ENCODE measurements around the gene COX6A2. TPM values are rescaled to one million over a fixed set of nuclear protein-coding genes. Genes with fewer than 3 reads are reported as not detected.

The COX6A2 gene
- total RNA-seq, 2 experiments from 2014 or later: not detected

GRCh38 chr16:31471875-31472708, 43.9 kb upstream of the COX6A2 start, which contains the start of gene TGFB1I1:
TGFB1I1 (plus strand) TSS chr16:31472152; CDS start chr16:31472189, 37 bp downstream.
- no peak for TF ChIP-seq EZH2phosphoT487 (IDR thresholded peaks at IDR 0.05; ENCODE audit: borderline replicate concordance, low read depth, low read length)
- TF ChIP-seq CTCF (conservative IDR thresholded peaks at IDR 0.05; ENCODE audit: low read length): no peak
- H3K4me3 ChIP-seq (ENCODE audit: low read depth, low read length, poor library complexity, severe bottlenecking): no peak within 1 kb of the TSS
- H3K27ac ChIP-seq (ENCODE audit: low read depth, low read length, poor library complexity, severe bottlenecking): no peak within 1 kb of the TSS
- no peaks in the 10 kb centered on the region for H4K20me1 ChIP-seq (ENCODE audit: insufficient read depth, low read length)
- DNase-seq (ENCODE audit: low spot score): no peak
- no peaks in the 10 kb centered on the region for H3K9me2 ChIP-seq (ENCODE audit: insufficient read depth, low read length)
- H2AFZ ChIP-seq (ENCODE audit: low read length): no peak within 1 kb of the TSS
- H3K4me2 ChIP-seq (ENCODE audit: low read length): no peak within 1 kb of the TSS
- intact Hi-C loops (cut with micrococcal nuclease; ENCODE audit: unreplicated experiment): no loop called here
- H3K9me3 ChIP-seq (ENCODE audit: low read length): no peaks in the 10 kb centered on the region
- no peaks in the 10 kb centered on the region for H3K36me3 ChIP-seq (ENCODE audit: insufficient read depth, low read length)
- ChIA-PET CTCF (ENCODE audit: unreplicated experiment) (no interaction called here), POLR2A (no interaction called here)
- H3K79me2 ChIP-seq (ENCODE audit: insufficient read depth, low read depth, low read length): no peaks in the 10 kb centered on the region
- H3K4me1 ChIP-seq (ENCODE audit: insufficient read depth, low read length, poor library complexity, severe bottlenecking): peaks cover 5% of the 10 kb centered on the region
- no TSS peak for BruUV-seq (replicated peaks)

GRCh38 chr16:31471241-31471874, 43.2 kb upstream of the COX6A2 start:
- Histone ChIP-seq H3K27ac (ENCODE audit: low read depth, low read length, poor library complexity, severe bottlenecking) (no peak overlapping the region), H2AFZ (ENCODE audit: low read length) (no peak overlapping the region), H3K79me2 (ENCODE audit: insufficient read depth, low read depth, low read length) (no peaks in the 10 kb centered on the region), H4K20me1 (ENCODE audit: insufficient read depth, low read length) (no peaks in the 10 kb centered on the region), H3K9me2 (ENCODE audit: insufficient read depth, low read length) (no peaks in the 10 kb centered on the region), H3K36me3 (ENCODE audit: insufficient read depth, low read length) (no peaks in the 10 kb centered on the region), H3K4me2 (ENCODE audit: low read length) (no peak overlapping the region), H3K4me3 (ENCODE audit: low read depth, low read length, poor library complexity, severe bottlenecking) (no peak overlapping the region), H3K4me1 (ENCODE audit: insufficient read depth, low read length, poor library complexity, severe bottlenecking) (peaks cover 10% of the 10 kb centered on the region), H3K9me3 (ENCODE audit: low read length) (no peaks in the 10 kb centered on the region)
- no peak for DNase-seq (ENCODE audit: low spot score)
- intact Hi-C loops (cut with micrococcal nuclease; ENCODE audit: unreplicated experiment): no loop called here
- CTCF ChIA-PET (ENCODE audit: unreplicated experiment): no interaction called here
- POLR2A ChIA-PET: no interaction called here
- TF ChIP-seq CTCF (conservative IDR thresholded peaks at IDR 0.05; ENCODE audit: low read length) (no peak), EZH2phosphoT487 (IDR thresholded peaks at IDR 0.05; ENCODE audit: borderline replicate concordance, low read depth, low read length) (no peak)
- no TSS peak for BruUV-seq (replicated peaks)

GRCh38 chr16:31470615-31471014, 42.5 kb upstream of the COX6A2 start:
- Histone ChIP-seq H3K9me3 (ENCODE audit: low read length) (no peaks in the 10 kb centered on the region), H4K20me1 (ENCODE audit: insufficient read depth, low read length) (no peaks in the 10 kb centered on the region), H3K9me2 (ENCODE audit: insufficient read depth, low read length) (no peaks in the 10 kb centered on the region), H3K36me3 (ENCODE audit: insufficient read depth, low read length) (no peaks in the 10 kb centered on the region), H3K4me1 (ENCODE audit: insufficient read depth, low read length, poor library complexity, severe bottlenecking) (peaks cover 10% of the 10 kb centered on the region), H3K27ac (ENCODE audit: low read depth, low read length, poor library complexity, severe bottlenecking) (no peak overlapping the region), H2AFZ (ENCODE audit: low read length) (no peak overlapping the region), H3K4me3 (ENCODE audit: low read depth, low read length, poor library complexity, severe bottlenecking) (no peak overlapping the region), H3K4me2 (ENCODE audit: low read length) (no peak overlapping the region), H3K79me2 (ENCODE audit: insufficient read depth, low read depth, low read length) (no peaks in the 10 kb centered on the region)
- CTCF ChIA-PET (ENCODE audit: unreplicated experiment): no interaction called here
- BruUV-seq (replicated peaks): no TSS peak
- no peak for TF ChIP-seq EZH2phosphoT487 (IDR thresholded peaks at IDR 0.05; ENCODE audit: borderline replicate concordance, low read depth, low read length)
- no peak for TF ChIP-seq CTCF (conservative IDR thresholded peaks at IDR 0.05; ENCODE audit: low read length)
- intact Hi-C loops (cut with micrococcal nuclease; ENCODE audit: unreplicated experiment): no loop called here
- no peak for DNase-seq (ENCODE audit: low spot score)
- POLR2A ChIA-PET: no interaction called here
